Mesothelial cell of epicardium (in vitro differentiated cells): Measurements from ENCODE around the gene DGKB. TPM values are rescaled to one million over a fixed set of nuclear protein-coding genes. Genes with fewer than 3 reads are reported as not detected.
A peak's percentile ranks its signal among the peaks of the same experiment; 100 is the strongest.

Source experiments
- DNase-seq, 2 experiments: peaks; one replicate each; pipeline ENCODE4 v3.0.0; 2021; ENCODE audit warnings: low spot score in 2 of 2; ENCODE audit not compliant: unreplicated experiment in 2 of 2
- H3K27ac Mint-ChIP-seq: 2 replicates; pipeline ENCODE4 v1.8.0; 2021; ENCODE audit warnings: mixed read lengths
- H3K27me3 Mint-ChIP-seq: 2 replicates; pipeline ENCODE4 v1.8.0; 2021; ENCODE audit warnings: low read depth, mixed read lengths
- H3K36me3 Mint-ChIP-seq: 2 replicates; pipeline ENCODE4 v1.8.0; 2021; ENCODE audit warnings: mixed read lengths
- H3K4me1 Mint-ChIP-seq: 2 replicates; pipeline ENCODE4 v1.8.0; 2021; ENCODE audit warnings: mixed read lengths
- H3K4me3 Mint-ChIP-seq: 2 replicates; pipeline ENCODE4 v1.8.0; 2021; ENCODE audit warnings: mild to moderate bottlenecking, moderate library complexity, mixed read lengths
- H3K9me3 Mint-ChIP-seq: 2 replicates; pipeline ENCODE4 v1.8.0; 2021; ENCODE audit warnings: mixed read lengths
- CTCF ChIP-seq: fragments of 200-600 bp; sonication (generic); IDR thresholded peaks from one replicate; pipeline ENCODE4 v1.5.0; 2021; ENCODE audit warnings: antibody characterized with exemption; ENCODE audit not compliant: unreplicated experiment
- total RNA-seq: library from RNA; stranded (reverse); gene quantifications from 3 replicates; pipeline ENCODE4 v1.2.1, GENCODE V29; 2021

Gene DGKB
- total RNA-seq, 1 donor from 2014 or later: 3.9 TPM

GRCh38 chr7:14381306-14381705, 521.2 kb downstream of the DGKB start:
- peaks cover 4% of the 10 kb centered on the region for H3K9me3 Mint-ChIP-seq
- H3K4me3 Mint-ChIP-seq: no peak overlapping the region
- H3K4me1 Mint-ChIP-seq: peaks cover 36% of the 10 kb centered on the region
- no peaks in the 10 kb centered on the region for H3K27me3 Mint-ChIP-seq
- peak overlapping the region; percentile 87 for H3K27ac Mint-ChIP-seq
- no peaks in the 10 kb centered on the region for H3K36me3 Mint-ChIP-seq
- DNase-seq: no peak
- no peak for TF ChIP-seq CTCF

- no peak for TF ChIP-seq CTCF
- peaks cover 4% of the 10 kb centered on the region for H3K9me3 Mint-ChIP-seq
- no peaks in the 10 kb centered on the region for H3K36me3 Mint-ChIP-seq
- H3K4me3 Mint-ChIP-seq: no peak overlapping the region
- peaks cover 32% of the 10 kb centered on the region for H3K4me1 Mint-ChIP-seq
- no peaks in the 10 kb centered on the region for H3K27me3 Mint-ChIP-seq
- peak overlapping the region; percentile 87 for H3K27ac Mint-ChIP-seq
- no peak for DNase-seq
These were observed 521.7 kb downstream of the DGKB start for GRCh38 chr7:14380881-14381280.

- Mint-ChIP-seq H3K4me1 (peaks cover 18% of the 10 kb centered on the region), H3K36me3 (no peaks in the 10 kb centered on the region), H3K27me3 (no peaks in the 10 kb centered on the region), H3K4me3 (no peak overlapping the region), H3K9me3 (peaks cover 5% of the 10 kb centered on the region), H3K27ac (no peak overlapping the region)
- DNase-seq: no peak
- no peak for TF ChIP-seq CTCF
These were observed 524.8 kb downstream of the DGKB start for GRCh38 chr7:14377646-14378266.

GRCh38 chr7:14376711-14377110, 525.8 kb downstream of the DGKB start:
- H3K27me3 Mint-ChIP-seq: no peaks in the 10 kb centered on the region
- H3K36me3 Mint-ChIP-seq: no peaks in the 10 kb centered on the region
- H3K4me3 Mint-ChIP-seq: no peak overlapping the region
- no peak for DNase-seq
- H3K9me3 Mint-ChIP-seq: peaks cover 5% of the 10 kb centered on the region
- H3K4me1 Mint-ChIP-seq: peaks cover 11% of the 10 kb centered on the region
- TF ChIP-seq CTCF: no peak
- no peak overlapping the region for H3K27ac Mint-ChIP-seq

- H3K27ac Mint-ChIP-seq: no peak overlapping the region
- H3K4me1 Mint-ChIP-seq: peaks cover 4% of the 10 kb centered on the region
These were observed 526.6 kb downstream of the DGKB start for GRCh38 chr7:14375998-14376397.

More at GRCh38 chr7:14375998-14376397, 526.6 kb downstream of the DGKB start:
- no peak for TF ChIP-seq CTCF
- peaks cover 5% of the 10 kb centered on the region for H3K9me3 Mint-ChIP-seq
- no peaks in the 10 kb centered on the region for H3K27me3 Mint-ChIP-seq
- no peak overlapping the region for H3K4me3 Mint-ChIP-seq
- DNase-seq: no peak
- H3K36me3 Mint-ChIP-seq: no peaks in the 10 kb centered on the region
